Hematopoietic multipotent progenitor cell treated with erythropoietin and hydrocortisone succinate and interleukin-3 and kit ligand, for 17 days (in vitro differentiated cells): ENCODE results near the gene TPSD1.
"Not testable (repeated sequence)": the region's sequence is repeated elsewhere in the genome, so short reads cannot be mapped to it uniquely, and the experiment has no call there.

Source experiments
- DNase-seq: peaks from one replicate; pipeline ENCODE4 v3.0.0-alpha.2; 2015; ENCODE audit warnings: low spot score

TPSD1 gene

GRCh38 chr16:1263591-1264344 lies 7.9 kb downstream of the TPSD1 start:
- no peak for DNase-seq

GRCh38 chr16:1264345-1265089 lies 8.6 kb downstream of the TPSD1 start:
- DNase-seq, result no peak

- DNase-seq, result no peak
Measured at GRCh38 chr16:1265090-1265630, 9.3 kb downstream of the TPSD1 start.

GRCh38 chr16:1265826-1266225 lies 10.0 kb downstream of the TPSD1 start:
- DNase-seq, result no peak

GRCh38 chr16:1269418-1269817 lies 13.5 kb downstream of the TPSD1 start:
- not testable (repeated sequence) for DNase-seq

GRCh38 chr16:1271380-1271723 lies 15.5 kb downstream of the TPSD1 start:
- no peak for DNase-seq

- DNase-seq, result peak; percentile 78
Measured at GRCh38 chr16:1271724-1272413, 16.0 kb downstream of the TPSD1 start.

GRCh38 chr16:1272453-1273198 lies 16.8 kb downstream of the TPSD1 start:
- DNase-seq, result no peak

- no peak for DNase-seq
Measured at GRCh38 chr16:1273816-1274215, 17.9 kb downstream of the TPSD1 start.

- DNase-seq, result no peak
Measured at GRCh38 chr16:1274767-1275166, 18.9 kb downstream of the TPSD1 start.

- DNase-seq, result no peak
Measured at GRCh38 chr16:1275791-1276579, 20.1 kb downstream of the TPSD1 start.

GRCh38 chr16:1276580-1276878 lies 20.7 kb downstream of the TPSD1 start:
- DNase-seq, result no peak

- no peak for DNase-seq
Measured at GRCh38 chr16:1277151-1277598, 21.3 kb downstream of the TPSD1 start.

GRCh38 chr16:1277617-1278282 lies 21.9 kb downstream of the TPSD1 start:
- DNase-seq, result no peak

GRCh38 chr16:1278477-1278876 lies 22.6 kb downstream of the TPSD1 start:
- DNase-seq, result no peak

- no peak for DNase-seq
Measured at GRCh38 chr16:1279081-1279944, 23.4 kb downstream of the TPSD1 start.

- DNase-seq, result no peak
Measured at GRCh38 chr16:1279945-1280589, 24.2 kb downstream of the TPSD1 start.

GRCh38 chr16:1280783-1281182 lies 24.9 kb downstream of the TPSD1 start:
- no peak for DNase-seq

GRCh38 chr16:1281517-1281916 lies 25.6 kb downstream of the TPSD1 start:
- DNase-seq, result no peak
